ENCODE data around the gene IL1RAPL2.
"Not testable (repeated sequence)": the region's sequence is repeated elsewhere in the genome, so short reads cannot be mapped to it uniquely, and the experiment has no call there.

Gene IL1RAPL2

DNA sequence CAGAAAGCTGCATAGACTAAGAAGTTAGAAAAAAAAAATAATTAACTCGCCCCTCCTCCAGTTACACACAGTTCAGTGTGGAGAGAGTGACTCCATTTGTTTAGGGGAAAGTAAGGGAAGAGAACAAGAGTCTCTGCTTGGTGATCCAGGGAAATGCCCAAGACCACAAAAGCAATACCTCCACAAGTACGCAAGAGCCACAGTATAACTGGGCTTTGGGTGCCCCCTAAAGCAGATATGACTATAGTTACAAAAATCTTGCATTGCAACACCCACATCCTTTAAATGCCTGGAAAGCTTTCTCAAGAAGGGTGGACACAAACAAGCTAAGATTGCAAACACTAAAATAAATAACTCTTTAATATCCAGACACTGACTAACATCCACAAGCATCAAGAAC lies 1092.1 kb downstream of the IL1RAPL2 start:
- H3K4me2 ChIP-seq (ENCODE audit: low read depth, low read length, poor library complexity, severe bottlenecking): no peak overlapping the region
- H3K9me3 ChIP-seq (ENCODE audit: insufficient read depth, low read length): no peaks in the 10 kb centered on the region
- no peak overlapping the region for H3K27ac ChIP-seq (ENCODE audit: low read depth, low read length)
- no peaks in the 10 kb centered on the region for H3F3A ChIP-seq (ENCODE audit: insufficient read depth)
- H4K20me1 ChIP-seq (ENCODE audit: low read depth, low read length): no peaks in the 10 kb centered on the region
- H3K9ac ChIP-seq (ENCODE audit: low read length): no peak overlapping the region
- no peaks in the 10 kb centered on the region for H3K27me3 ChIP-seq (ENCODE audit: low read length)
- H3K79me2 ChIP-seq (ENCODE audit: insufficient read depth, low read length): no peaks in the 10 kb centered on the region
- no peaks in the 10 kb centered on the region for H3K9me2 ChIP-seq (replicated peaks; ENCODE audit: insufficient read depth, low read length)
- no peak for TF ChIP-seq EZH2phosphoT487 (conservative IDR thresholded peaks at IDR 0.05; ENCODE audit: low read length)
- TF ChIP-seq, protein P1, sequence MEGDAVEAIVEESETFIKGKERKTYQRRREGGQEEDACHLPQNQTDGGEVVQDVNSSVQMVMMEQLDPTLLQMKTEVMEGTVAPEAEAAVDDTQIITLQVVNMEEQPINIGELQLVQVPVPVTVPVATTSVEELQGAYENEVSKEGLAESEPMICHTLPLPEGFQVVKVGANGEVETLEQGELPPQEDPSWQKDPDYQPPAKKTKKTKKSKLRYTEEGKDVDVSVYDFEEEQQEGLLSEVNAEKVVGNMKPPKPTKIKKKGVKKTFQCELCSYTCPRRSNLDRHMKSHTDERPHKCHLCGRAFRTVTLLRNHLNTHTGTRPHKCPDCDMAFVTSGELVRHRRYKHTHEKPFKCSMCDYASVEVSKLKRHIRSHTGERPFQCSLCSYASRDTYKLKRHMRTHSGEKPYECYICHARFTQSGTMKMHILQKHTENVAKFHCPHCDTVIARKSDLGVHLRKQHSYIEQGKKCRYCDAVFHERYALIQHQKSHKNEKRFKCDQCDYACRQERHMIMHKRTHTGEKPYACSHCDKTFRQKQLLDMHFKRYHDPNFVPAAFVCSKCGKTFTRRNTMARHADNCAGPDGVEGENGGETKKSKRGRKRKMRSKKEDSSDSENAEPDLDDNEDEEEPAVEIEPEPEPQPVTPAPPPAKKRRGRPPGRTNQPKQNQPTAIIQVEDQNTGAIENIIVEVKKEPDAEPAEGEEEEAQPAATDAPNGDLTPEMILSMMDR (IDR thresholded peaks at IDR 0.05; ENCODE audit: insufficient read depth, low read length, poor library complexity, severe bottlenecking): no peak
- no peaks in the 10 kb centered on the region for H3K36me3 ChIP-seq (ENCODE audit: low read length)
- H2AFZ ChIP-seq (ENCODE audit: low read depth, low read length, severe bottlenecking): no peak overlapping the region
- no peak overlapping the region for H3K4me3 ChIP-seq (ENCODE audit: insufficient read depth, low read length, poor library complexity, severe bottlenecking)

DNA sequence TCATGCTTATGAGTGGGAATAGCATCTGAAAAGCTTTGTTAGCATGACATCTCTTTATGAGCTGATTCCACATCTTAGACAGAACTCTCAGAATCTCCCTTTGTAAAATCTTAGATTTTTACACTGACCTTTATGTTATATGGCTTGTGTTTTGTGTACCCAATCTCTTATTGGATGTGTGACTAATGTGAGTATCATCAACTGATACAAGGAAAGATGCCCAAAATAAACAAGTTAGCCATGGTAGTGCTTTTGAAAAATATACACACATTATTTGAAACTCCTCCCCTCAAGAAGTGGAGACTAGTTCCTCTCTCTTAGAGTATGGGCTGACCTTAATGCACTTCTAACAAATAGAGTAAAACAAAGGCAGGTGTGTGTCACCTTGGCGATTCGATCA lies 1096.2 kb downstream of the IL1RAPL2 start:
- no peaks in the 10 kb centered on the region for H4K20me1 ChIP-seq (ENCODE audit: low read depth, low read length)
- no peaks in the 10 kb centered on the region for H3K36me3 ChIP-seq (ENCODE audit: low read length)
- no peaks in the 10 kb centered on the region for H3K9me2 ChIP-seq (replicated peaks; ENCODE audit: insufficient read depth, low read length)
- no peak overlapping the region for H3K4me2 ChIP-seq (ENCODE audit: low read depth, low read length, poor library complexity, severe bottlenecking)
- H3K27ac ChIP-seq (ENCODE audit: low read depth, low read length): no peak overlapping the region
- no peak overlapping the region for H3K9ac ChIP-seq (ENCODE audit: low read length)
- H2AFZ ChIP-seq (ENCODE audit: low read depth, low read length, severe bottlenecking): no peak overlapping the region
- H3K79me2 ChIP-seq (ENCODE audit: insufficient read depth, low read length): no peaks in the 10 kb centered on the region
- H3K4me3 ChIP-seq (ENCODE audit: insufficient read depth, low read length, poor library complexity, severe bottlenecking): no peak overlapping the region
- no peak for TF ChIP-seq EZH2phosphoT487 (conservative IDR thresholded peaks at IDR 0.05; ENCODE audit: low read length)
- TF ChIP-seq, protein P1 (IDR thresholded peaks at IDR 0.05; ENCODE audit: insufficient read depth, low read length, poor library complexity, severe bottlenecking): no peak
- no peaks in the 10 kb centered on the region for H3F3A ChIP-seq (ENCODE audit: insufficient read depth)
- no peaks in the 10 kb centered on the region for H3K27me3 ChIP-seq (ENCODE audit: low read length)
- no peaks in the 10 kb centered on the region for H3K9me3 ChIP-seq (ENCODE audit: insufficient read depth, low read length)

DNA sequence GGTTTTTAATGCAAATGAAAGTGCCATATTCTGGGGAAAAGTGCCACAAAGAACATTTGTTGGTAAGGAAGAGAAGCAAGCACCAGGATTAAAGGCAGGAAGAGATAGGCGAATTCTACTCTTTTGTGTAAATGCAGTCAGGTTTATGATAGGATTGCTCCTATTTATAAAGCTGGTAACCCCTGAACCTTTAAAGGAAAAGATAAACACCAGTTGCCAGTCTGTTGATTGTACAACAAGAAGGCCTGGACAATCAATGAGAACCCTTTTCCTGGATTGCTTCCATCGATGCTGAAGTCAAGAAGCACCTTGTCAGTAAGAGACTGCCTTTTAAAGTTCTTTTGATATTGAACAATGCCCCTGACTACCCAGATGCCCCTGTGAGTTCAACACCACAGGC lies 1098.2 kb downstream of the IL1RAPL2 start:
- Histone ChIP-seq H4K20me1 (ENCODE audit: low read depth, low read length) (no peaks in the 10 kb centered on the region), H3K9ac (ENCODE audit: low read length) (no peak overlapping the region), H3F3A (ENCODE audit: insufficient read depth) (no peaks in the 10 kb centered on the region), H3K9me2 (replicated peaks; ENCODE audit: insufficient read depth, low read length) (no peaks in the 10 kb centered on the region), H2AFZ (ENCODE audit: low read depth, low read length, severe bottlenecking) (no peak overlapping the region), H3K9me3 (ENCODE audit: insufficient read depth, low read length) (no peaks in the 10 kb centered on the region), H3K4me3 (ENCODE audit: insufficient read depth, low read length, poor library complexity, severe bottlenecking) (no peak overlapping the region), H3K4me2 (ENCODE audit: low read depth, low read length, poor library complexity, severe bottlenecking) (no peak overlapping the region), H3K27ac (ENCODE audit: low read depth, low read length) (no peak overlapping the region), H3K36me3 (ENCODE audit: low read length) (no peaks in the 10 kb centered on the region), H3K27me3 (ENCODE audit: low read length) (no peaks in the 10 kb centered on the region), H3K79me2 (ENCODE audit: insufficient read depth, low read length) (no peaks in the 10 kb centered on the region)
- TF ChIP-seq, protein P1 (IDR thresholded peaks at IDR 0.05; ENCODE audit: insufficient read depth, low read length, poor library complexity, severe bottlenecking): no peak
- TF ChIP-seq EZH2phosphoT487 (conservative IDR thresholded peaks at IDR 0.05; ENCODE audit: low read length): no peak

DNA sequence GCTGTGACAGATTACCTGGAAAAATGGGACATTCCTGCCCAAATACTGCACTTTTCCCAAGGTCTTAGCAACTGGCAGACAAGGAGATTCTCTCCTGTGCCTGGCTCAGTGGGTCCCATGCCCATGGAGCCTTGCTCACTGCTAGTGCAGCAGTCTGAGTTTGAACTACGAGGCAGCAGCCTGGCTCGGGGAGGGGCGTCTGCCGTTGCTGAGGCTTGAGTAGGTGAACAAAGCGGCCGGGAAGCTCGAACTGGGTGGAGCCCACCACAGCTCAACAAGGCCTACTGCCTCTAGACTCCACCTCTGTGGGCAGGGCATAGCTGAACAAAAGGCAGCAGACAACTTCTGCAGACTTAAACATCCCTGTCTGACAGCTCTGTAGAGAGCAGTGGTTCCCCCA lies 1118.3 kb downstream of the IL1RAPL2 start:
- H3K27me3 ChIP-seq (ENCODE audit: low read length); H4K20me1 ChIP-seq (ENCODE audit: low read depth, low read length); H2AFZ ChIP-seq (ENCODE audit: low read depth, low read length, severe bottlenecking); H3K9me2 ChIP-seq (replicated peaks; ENCODE audit: insufficient read depth, low read length); H3K27ac ChIP-seq (ENCODE audit: low read depth, low read length); H3K4me3 ChIP-seq (ENCODE audit: insufficient read depth, low read length, poor library complexity, severe bottlenecking); H3K79me2 ChIP-seq (ENCODE audit: insufficient read depth, low read length); H3K36me3 ChIP-seq (ENCODE audit: low read length); H3K9me3 ChIP-seq (ENCODE audit: insufficient read depth, low read length); H3K4me2 ChIP-seq (ENCODE audit: low read depth, low read length, poor library complexity, severe bottlenecking); H3K9ac ChIP-seq (ENCODE audit: low read length); H3F3A ChIP-seq (ENCODE audit: insufficient read depth): not testable (repeated sequence)

All from SU-DHL-6 (cell line).